ENCODE data around the gene PANK4. TPM values are rescaled to one million over a fixed set of nuclear protein-coding genes. Genes with fewer than 3 reads are reported as not detected.

Gene PANK4
- total and polyA plus RNA-seq, 9 of the 15 experiments (the other 6 are each of a cell fraction or from before 2014, with no cell fraction given), result 0.93 to 55.6 (median 31.5) TPM

- peak; percentile 31 for TF ChIP-seq HNRNPLL (IDR thresholded peaks at IDR 0.05; ENCODE audit: low read depth, low read length, poor library complexity, severe bottlenecking)
- TF ChIP-seq USF1 (CRISPR knock-in tag; IDR thresholded peaks at IDR 0.05), result peak; percentile 94
- TF ChIP-seq REST (IDR thresholded peaks at IDR 0.05; ENCODE audit: borderline replicate concordance), result peak; percentile 63
- 0 out of 2 replicates have a peak, but pooled peaks have one; percentile 67 for TF ChIP-seq REST (CRISPR knock-in tag; IDR thresholded peaks at IDR 0.05; ENCODE audit: low read depth)
- no peak for TF ChIP-seq ZNF79 (CRISPR knock-in tag; IDR thresholded peaks at IDR 0.05; ENCODE audit: low read depth)
- TF ChIP-seq KLF1 (tag; IDR thresholded peaks at IDR 0.05), result peak; percentile 73
- TF ChIP-seq NR2C2 (CRISPR knock-in tag; IDR thresholded peaks at IDR 0.05), result 0 out of 2 replicates have a peak, but pooled peaks have one; percentile 29
- no peak for TF ChIP-seq NR2C2 (tag; IDR thresholded peaks at IDR 0.05)
- peak; percentile 92 for TF ChIP-seq NCOA4 (IDR thresholded peaks at IDR 0.05; ENCODE audit: partially characterized antibody)
- no peak for TF ChIP-seq NFE2L1 (tag; IDR thresholded peaks at IDR 0.05; ENCODE audit: borderline replicate concordance, low read depth)
- TF ChIP-seq NBN (IDR thresholded peaks at IDR 0.05; ENCODE audit: low read depth), result 0 out of 2 replicates have a peak, but pooled peaks have one; percentile 41
- TF ChIP-seq CREM (IDR thresholded peaks at IDR 0.05; ENCODE audit: low read depth), result peak; percentile 72
- TF ChIP-seq DLX4 (CRISPR knock-in tag; IDR thresholded peaks at IDR 0.05), result no peak
- TF ChIP-seq RBM25 (IDR thresholded peaks at IDR 0.05; ENCODE audit: low read depth, low read length, severe bottlenecking), result peak; percentile 95
- peak; percentile 51 for TF ChIP-seq ZBTB17 (CRISPR knock-in tag; IDR thresholded peaks at IDR 0.05)
- peak; percentile 92 for TF ChIP-seq MEIS2 (IDR thresholded peaks at IDR 0.05; ENCODE audit: partially characterized antibody)
- 0 out of 2 replicates have a peak, but pooled peaks have one; percentile 41 for TF ChIP-seq RNF2 (IDR thresholded peaks at IDR 0.05)
- peak; percentile 98 for TF ChIP-seq MYC (IDR thresholded peaks at IDR 0.05; ENCODE audit: low read depth, low read length)
- peak; percentile 90; the same call in 1 of the 2 replicates for TF ChIP-seq MYC (CRISPR knock-in tag; IDR thresholded peaks at IDR 0.05; ENCODE audit: borderline replicate concordance, low read depth)
Observed at GRCh38 chr1:2541619-2542245, 15.3 kb upstream of the PANK4 start (continued).
